ENCODE data around the gene SEMA5B.

SEMA5B gene

DNA sequence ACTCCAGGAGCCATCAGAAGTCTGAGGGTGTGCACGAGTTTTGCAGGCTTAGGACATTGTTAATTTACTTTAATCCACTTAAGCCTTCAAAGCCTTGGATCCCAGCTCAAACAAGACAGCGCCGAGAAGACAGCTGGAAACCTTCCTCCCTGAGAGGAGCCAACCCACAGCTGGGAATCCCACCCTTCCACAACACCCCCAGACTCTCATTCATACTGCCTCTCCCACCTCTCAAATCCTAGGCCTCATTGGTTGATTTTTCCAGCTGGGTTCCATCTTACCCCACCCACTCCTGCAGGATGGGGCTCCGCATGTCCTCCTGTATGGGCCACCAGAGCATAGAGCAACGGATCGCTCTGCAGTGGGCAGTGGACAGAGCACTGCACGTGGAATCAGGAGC, 80.4 kb downstream of the SEMA5B start:
- TF ChIP-seq, protein P1, sequence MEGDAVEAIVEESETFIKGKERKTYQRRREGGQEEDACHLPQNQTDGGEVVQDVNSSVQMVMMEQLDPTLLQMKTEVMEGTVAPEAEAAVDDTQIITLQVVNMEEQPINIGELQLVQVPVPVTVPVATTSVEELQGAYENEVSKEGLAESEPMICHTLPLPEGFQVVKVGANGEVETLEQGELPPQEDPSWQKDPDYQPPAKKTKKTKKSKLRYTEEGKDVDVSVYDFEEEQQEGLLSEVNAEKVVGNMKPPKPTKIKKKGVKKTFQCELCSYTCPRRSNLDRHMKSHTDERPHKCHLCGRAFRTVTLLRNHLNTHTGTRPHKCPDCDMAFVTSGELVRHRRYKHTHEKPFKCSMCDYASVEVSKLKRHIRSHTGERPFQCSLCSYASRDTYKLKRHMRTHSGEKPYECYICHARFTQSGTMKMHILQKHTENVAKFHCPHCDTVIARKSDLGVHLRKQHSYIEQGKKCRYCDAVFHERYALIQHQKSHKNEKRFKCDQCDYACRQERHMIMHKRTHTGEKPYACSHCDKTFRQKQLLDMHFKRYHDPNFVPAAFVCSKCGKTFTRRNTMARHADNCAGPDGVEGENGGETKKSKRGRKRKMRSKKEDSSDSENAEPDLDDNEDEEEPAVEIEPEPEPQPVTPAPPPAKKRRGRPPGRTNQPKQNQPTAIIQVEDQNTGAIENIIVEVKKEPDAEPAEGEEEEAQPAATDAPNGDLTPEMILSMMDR (IDR thresholded peaks at IDR 0.05; ENCODE audit: control insufficient read depth, insufficient read depth, low read depth, low read length, missing control alignments), result no peak
- DNase-seq (ENCODE audit: low read depth), result no peak
- H3K4me3 ChIP-seq (ENCODE audit: control insufficient read depth, low read depth, low read length), result no peak overlapping the region

DNA sequence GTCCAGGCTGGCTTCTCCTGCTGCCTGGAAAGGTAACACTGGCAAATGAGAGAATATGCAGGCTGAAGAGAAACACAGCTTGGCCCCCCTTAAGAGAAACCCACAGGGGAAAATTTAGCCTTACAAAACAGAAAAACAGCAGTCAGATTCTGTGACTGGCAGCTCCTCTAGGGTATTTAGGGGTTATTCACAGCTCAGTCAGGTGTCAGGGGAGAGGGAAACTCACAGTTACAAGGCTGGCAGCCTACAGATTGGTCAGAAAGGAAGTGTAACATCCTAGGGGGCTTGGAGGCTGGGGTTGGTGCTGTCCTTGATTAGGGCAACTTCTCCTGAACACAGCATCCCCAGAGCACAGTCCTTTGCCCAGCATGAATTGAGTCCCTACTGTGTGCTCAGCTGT, 81.4 kb downstream of the SEMA5B start:
- H3K4me3 ChIP-seq (ENCODE audit: control insufficient read depth, low read depth, low read length), result no peak overlapping the region
- DNase-seq (ENCODE audit: low read depth), result no peak
- TF ChIP-seq, protein P1 (IDR thresholded peaks at IDR 0.05; ENCODE audit: control insufficient read depth, insufficient read depth, low read depth, low read length, missing control alignments), result no peak

DNA sequence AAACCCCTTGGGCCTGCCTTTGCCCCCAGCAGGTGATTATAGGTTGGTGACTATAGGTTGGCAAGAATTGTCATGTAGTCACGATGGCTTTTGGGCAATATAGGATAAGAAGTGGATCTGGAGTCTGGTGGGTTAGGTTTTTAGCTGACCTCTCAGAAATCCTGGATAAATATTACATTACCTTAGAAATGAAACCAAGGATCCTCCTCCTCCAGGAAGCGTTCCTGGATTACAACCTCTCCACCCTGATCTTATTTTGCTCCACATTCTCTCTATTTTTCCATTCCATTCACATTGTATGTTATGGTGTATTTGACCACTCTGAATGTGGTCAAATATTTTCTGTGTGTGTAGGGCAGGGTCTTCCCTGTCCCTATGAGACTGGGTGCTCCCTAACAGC, 82.3 kb downstream of the SEMA5B start:
- DNase-seq (ENCODE audit: low read depth), result no peak
- no peak overlapping the region for H3K4me3 ChIP-seq (ENCODE audit: control insufficient read depth, low read depth, low read length)
- TF ChIP-seq, protein P1 (IDR thresholded peaks at IDR 0.05; ENCODE audit: control insufficient read depth, insufficient read depth, low read depth, low read length, missing control alignments), result no peak

DNA sequence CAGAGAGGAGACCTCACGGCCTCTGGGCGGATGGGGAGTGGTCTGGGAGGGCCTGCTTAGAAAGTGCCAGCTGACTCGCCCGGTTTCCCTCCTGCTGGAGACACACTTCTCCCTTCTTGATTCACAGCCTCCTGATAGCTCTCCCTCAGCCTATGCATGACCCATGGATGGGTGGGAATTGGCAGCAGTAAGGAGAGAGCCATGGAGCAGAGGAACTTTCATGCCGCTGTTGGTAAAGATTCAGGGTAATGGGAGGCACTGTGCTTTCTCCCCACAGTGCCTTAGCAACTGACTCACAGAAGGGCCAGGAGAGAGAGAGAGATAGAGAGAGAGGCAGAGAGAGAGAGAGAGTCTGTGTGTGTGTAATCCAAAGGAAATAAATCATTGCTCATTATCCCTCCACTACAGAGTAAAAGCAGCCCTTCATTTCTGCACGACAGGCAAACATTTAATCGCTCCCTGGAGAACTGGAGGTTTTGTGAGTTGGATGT, 82.8 kb downstream of the SEMA5B start:
- DNase-seq (ENCODE audit: low read depth), result peak; percentile 29
- H3K4me3 ChIP-seq (ENCODE audit: control insufficient read depth, low read depth, low read length), result no peak overlapping the region
- TF ChIP-seq, protein P1 (IDR thresholded peaks at IDR 0.05; ENCODE audit: control insufficient read depth, insufficient read depth, low read depth, low read length, missing control alignments), result peak; percentile 2

DNA sequence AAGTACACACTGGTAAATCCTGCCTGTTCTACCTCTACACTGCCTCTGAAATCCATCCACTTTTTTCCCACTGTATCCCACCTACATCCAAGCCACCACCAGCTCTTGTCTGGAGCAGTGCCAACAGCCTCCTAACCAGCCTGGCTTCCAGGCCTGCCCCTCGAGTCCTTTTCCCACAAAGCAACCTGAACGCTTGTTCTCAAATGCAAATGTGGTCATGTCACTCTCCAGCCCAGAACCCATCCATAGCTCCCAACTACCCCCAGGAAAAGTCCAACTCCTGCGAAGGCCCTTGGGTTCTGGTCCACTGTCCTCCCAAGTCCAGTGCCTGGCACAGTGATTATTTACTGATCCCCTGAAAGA, 83.8 kb downstream of the SEMA5B start:
- DNase-seq (ENCODE audit: low read depth), result no peak
- H3K4me3 ChIP-seq (ENCODE audit: control insufficient read depth, low read depth, low read length), result no peak overlapping the region
- TF ChIP-seq, protein P1 (IDR thresholded peaks at IDR 0.05; ENCODE audit: control insufficient read depth, insufficient read depth, low read depth, low read length, missing control alignments), result no peak

DNA sequence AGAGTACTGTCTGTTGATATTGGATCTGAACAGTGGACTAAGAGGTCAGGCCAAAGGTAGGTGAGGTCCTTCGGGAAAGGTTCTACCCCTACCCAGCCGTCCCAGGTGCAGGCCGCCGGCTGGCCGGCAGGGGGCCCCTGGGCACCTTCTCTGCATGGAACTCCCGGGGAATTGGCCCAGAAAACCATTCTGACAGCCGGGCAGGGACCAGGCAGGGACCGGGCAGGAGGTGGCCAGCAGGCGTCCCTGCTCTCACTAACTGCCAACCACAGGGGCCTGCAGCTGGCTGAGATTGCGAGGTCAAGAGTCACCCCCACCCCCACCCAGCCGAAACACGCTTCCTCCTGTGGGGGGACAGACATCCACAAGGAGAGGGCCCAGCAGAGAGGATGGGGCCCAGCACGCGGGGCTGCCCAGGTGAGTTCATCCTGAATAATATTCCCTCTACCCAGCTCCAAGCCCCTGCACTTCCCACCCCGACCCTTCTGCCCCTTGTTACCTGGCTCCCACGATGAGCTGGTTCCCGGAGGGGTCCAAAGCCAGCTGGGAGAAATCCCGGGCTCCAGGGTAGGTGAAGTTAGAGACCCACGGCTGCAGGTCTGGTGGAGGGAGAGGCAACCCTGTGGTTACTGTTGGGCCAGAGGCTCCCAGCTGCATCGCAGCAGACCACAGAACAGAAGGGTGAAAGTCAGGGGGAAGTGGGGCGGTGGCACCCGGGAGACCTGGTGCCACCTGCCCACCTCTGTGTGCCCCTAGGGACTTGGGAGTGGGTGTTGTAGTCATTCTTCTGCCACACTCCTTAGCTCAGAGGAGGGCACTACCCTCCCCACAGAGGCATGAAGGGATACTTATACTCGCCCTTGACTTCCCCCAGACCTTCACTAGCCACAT, 84.4 kb downstream of the SEMA5B start:
- no peak for DNase-seq (ENCODE audit: low read depth)

More for the DNA sequence above, 84.4 kb downstream of the SEMA5B start:
- H3K4me3 ChIP-seq (ENCODE audit: control insufficient read depth, low read depth, low read length), result no peak overlapping the region
- TF ChIP-seq, protein P1 (IDR thresholded peaks at IDR 0.05; ENCODE audit: control insufficient read depth, insufficient read depth, low read depth, low read length, missing control alignments), result peak; percentile 95
